GM19025 (cell line): ENCODE data around the gene RFPL4A.
"Not testable (repeated sequence)": the region's sequence is repeated elsewhere in the genome, so short reads cannot be mapped to it uniquely, and the experiment has no call there.

Experiments used
- ATAC-seq: cut with Tn5 transposase; IDR thresholded peaks from one replicate; pipeline ENCODE4 v1.9.1; 2021; ENCODE audit warnings: mild to moderate bottlenecking, low read depth, moderate library complexity; ENCODE audit not compliant: unreplicated experiment

RFPL4A gene

GRCh38 chr19:55758797-55759196, at the start of gene RFPL4A:
Gene RFPL4A (plus strand): TSS chr19:55759097. CDS start chr19:55761801, 2,704 bp downstream.
- ATAC-seq, result not testable (repeated sequence)

- no peak for ATAC-seq
Observed at GRCh38 chr19:55711719-55712118, 47.2 kb upstream of the RFPL4A start.

DNA sequence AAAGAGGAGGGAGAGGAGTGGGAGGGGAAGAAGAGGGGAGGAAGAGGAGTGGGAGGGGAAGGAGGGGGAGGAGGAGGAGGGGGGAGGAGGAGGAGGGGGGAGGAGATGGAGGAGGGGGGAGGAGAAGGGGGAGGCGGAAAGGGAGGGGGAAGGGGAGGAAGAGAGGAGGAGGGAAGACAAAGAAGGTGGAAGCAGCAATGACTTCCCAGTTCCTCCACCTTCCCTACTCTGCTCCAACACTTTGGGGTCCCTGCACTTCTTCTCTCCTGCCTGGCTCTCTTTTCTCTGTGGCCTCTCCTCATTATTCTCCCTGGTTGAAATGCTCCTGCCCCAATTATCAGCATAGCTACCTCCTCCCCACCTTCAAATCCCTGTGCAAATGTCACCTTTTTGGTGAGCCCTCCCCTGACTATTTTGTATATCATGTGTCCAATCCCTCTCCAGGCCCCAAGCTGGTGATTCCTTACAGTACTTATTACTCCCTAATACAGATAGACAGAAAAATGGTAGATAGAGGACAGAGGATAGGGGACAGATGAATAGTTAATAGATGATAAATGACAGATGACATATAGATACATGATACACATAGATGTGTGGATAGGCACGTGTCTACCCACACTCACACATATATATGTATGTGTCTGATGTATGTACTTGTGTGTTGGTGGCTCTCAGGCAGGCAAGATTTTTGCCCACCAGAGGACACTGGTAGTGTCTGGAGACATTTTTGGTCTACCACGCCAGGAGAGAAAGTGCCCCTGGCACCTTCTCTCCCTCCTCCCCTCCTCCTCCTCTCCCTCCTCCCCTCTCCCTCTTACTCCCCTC, 45.9 kb upstream of the RFPL4A start:
- no peak for ATAC-seq

DNA sequence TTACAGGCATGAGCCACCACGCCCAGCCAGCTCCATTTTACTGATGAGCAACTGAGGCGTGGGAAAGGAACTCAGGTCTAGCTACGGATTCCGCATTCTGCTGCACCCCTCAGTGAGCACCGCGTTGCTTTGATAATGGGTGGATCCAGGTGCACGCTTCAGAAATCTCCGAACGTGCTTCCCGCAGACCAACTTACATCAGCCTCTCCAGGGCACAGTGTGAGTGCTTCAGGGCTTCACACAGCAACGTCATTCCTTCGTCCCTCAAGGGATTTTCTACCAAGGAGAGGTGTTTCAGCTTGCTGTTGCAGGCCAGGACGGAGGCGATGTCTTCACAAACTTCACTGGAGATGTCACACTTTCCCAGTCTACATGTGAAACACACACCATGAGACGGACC, 42.4 kb upstream of the RFPL4A start:
- no peak for ATAC-seq

DNA sequence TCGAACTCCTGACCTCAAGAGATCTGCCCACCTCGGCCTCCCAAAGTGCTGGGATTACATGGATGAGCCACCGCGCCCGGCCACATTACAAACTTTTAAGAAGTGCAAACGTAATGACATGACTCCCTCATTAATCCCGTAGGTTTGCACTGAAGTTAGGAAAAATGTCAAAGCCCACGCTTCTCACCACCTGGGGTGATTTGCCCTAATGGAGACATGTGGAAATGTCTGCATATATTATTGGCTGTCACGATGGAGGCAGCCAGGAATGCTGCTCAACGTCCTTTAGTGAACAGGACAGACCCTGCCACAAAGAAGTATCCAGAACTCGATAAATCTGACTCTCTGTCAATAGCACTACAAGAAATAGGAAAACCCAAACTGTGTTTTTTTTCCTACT, 41.6 kb upstream of the RFPL4A start:
- ATAC-seq, result no peak

GRCh38 chr19:55717879-55718711, 40.8 kb upstream of the RFPL4A start:
- not testable (repeated sequence) for ATAC-seq

DNA sequence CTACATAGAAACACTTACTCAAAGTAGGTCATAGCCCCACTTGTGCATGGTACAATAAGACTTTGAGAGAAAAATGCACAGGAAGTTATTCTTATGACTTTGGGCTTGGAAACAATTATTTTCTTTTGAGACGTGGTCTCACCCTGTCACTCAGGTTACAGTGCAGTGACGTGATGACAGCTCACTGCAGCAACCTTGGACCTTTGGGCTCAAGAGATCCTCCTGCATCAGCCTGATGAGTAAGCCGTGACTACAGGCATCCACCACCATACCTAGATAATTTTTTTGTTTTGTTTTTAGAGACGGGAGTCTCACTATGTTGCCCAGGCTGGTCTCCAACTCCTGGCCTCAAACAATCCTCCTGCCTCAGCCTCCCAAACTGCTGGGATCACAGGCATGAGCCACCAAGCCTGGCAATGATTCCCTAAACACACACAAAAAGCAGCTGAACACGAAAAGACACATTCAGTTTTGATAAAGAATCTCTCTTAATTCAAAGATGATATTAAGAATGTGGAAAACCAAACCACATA, 38.6 kb upstream of the RFPL4A start:
- ATAC-seq, result no peak

DNA sequence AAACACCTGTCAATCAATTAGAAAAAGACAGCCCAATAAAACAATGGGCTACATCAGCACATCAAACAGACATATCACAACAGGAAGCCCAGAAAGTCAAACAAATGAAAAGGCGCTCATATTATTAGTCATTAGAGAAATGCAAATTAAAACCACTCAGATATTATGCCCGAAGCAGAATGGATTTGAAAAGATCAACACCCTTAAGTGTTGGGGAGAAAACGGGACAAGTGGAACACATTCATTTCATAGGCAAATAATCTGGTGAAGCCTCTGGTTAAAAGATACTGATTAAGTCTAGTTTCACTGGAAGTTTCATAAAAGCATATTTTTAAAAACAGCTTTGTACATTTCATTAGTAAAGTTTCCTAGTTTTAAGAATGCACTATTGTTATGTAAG, 38.1 kb upstream of the RFPL4A start:
- no peak for ATAC-seq

GRCh38 chr19:55723491-55723890, 35.4 kb upstream of the RFPL4A start:
- ATAC-seq, result no peak

GRCh38 chr19:55730378-55730777, 28.5 kb upstream of the RFPL4A start:
- ATAC-seq, result not testable (repeated sequence)

DNA sequence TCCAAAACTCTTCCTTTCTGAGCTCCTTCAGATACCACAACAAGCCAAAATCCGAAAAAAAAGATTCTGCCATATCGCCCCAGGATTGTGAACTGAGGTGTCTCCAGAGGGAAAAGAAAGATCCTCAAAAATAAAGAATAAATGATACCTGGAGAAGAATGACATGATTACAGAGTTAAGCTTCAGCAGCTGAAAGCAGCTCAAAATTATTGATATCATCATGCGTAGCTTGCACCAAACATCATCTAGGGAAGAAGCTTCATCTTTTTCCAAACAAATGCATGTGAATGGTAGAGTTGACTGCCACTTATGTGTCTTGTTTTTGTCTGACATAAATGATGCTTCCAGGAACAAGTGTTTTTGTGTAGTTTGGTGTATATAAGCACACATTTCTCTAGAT, 20.6 kb upstream of the RFPL4A start, which contains the start of gene NLRP9:
Gene NLRP9, minus strand, starts transcription at position 101 of the 400 bp plus-strand sequence. Its CDS starts 28 bp downstream, at position 73.
- ATAC-seq, result no peak

GRCh38 chr19:55750715-55751114, 8.2 kb upstream of the RFPL4A start:
- no peak for ATAC-seq

DNA sequence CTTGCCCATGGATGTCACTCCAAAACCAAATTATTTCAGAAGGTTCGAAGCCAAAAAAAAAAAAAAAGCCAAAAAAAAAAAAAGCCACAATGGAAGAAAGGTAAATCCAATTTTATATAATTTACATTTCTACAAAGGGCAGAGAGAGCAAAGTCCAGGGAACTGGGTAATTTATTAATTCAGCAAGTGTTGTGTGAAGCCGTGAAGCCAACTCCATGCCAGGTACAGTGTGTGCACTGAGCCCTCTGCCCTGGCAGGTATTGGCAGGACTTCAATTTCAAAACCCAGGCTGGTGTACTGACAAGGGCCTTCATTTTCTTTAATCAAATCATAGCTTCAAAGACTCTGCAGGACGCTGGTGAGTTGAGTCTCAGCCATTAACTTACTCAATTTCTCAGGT, 5.5 kb upstream of the RFPL4A start:
- no peak for ATAC-seq

DNA sequence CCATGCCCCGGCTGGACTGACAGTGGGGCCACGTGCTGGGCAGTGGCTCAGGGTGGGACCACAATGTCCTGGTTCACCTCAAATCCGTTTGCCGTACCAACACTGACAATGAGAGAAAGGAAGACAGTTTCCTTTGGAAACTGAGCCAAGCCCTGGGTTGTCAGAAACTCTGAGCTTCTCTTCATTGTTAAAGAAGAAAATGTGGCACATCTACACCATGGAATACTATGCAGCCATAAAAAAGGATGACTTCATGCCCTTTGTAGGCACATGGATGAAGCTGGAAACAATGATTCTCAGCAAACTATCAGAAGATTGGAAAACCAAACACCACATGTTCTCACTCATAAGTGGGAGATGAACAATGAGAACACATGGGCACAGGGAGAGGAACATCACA, 2.1 kb upstream of the RFPL4A start:
- not testable (repeated sequence) for ATAC-seq

DNA sequence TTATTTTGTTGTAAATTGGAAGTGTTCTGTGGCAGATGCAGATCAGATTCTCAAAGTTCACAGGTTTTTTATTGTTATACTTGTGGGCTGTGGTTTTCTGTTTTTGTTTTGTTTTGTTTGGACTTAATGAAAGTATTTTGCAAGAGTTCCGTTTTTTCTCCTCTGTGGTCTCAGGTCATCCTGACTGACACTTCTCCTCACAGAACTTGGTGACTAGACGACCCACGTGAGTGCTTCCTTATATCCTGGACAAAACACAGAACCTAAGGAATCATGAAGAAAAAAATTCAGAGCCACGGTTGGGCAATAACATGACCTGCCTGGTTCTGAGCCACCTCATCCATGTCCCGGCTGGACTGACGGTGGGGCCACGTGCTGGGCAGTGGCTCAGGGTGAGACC, 7.6 kb downstream of the RFPL4A start:
- ATAC-seq, result no peak

- ATAC-seq, result not testable (repeated sequence)
Observed at GRCh38 chr19:55768818-55769217, 9.9 kb downstream of the RFPL4A start, which contains the start of gene RFPL4AL1. Gene RFPL4AL1 (plus strand): TSS chr19:55769118. CDS start chr19:55771805, 2,687 bp downstream.

- ATAC-seq, result not testable (repeated sequence)
Observed at GRCh38 chr19:55769632-55770031, 10.7 kb downstream of the RFPL4A start.

DNA sequence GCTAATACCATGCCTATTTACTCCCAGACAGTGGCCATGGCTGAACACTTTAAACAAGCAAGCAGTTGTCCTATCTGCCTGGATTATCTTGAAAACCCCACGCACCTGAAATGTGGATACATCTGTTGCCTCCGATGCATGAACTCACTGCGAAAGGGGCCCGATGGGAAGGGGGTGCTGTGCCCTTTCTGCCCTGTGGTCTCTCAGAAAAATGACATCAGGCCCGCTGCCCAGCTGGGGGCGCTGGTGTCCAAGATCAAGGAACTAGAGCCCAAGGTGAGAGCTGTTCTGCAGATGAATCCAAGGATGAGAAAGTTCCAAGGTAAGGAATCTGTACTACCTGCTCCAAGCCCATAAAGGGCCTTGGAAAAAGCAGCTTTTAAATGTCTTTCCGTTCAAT, 18.6 kb downstream of the RFPL4A start:
- no peak for ATAC-seq

- ATAC-seq, result no peak
Observed at GRCh38 chr19:55778331-55778730, 19.4 kb downstream of the RFPL4A start.

DNA sequence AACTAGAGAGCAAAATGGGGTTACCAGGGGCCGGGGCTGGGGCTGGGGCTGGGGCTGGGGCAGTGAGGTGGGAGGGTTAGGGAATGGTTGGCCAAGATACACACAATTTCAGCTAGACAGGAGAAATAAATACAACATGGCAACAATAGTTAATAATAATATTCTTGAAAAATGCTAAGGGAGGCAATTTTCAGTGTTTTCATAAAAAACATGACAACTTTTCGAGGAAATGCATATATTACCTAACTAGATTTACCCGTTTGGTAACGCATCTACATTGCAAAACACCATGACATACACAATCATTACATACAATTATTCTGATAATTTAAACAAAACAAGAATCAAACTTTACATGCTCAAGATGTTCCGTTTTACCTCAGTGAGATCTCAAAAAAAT, 22.2 kb downstream of the RFPL4A start:
- no peak for ATAC-seq

GRCh38 chr19:55795021-55795420, 36.1 kb downstream of the RFPL4A start:
- no peak for ATAC-seq
